H1 (cell line): ENCODE results near the gene FOXO6. TPM values are rescaled to one million over a fixed set of nuclear protein-coding genes. Genes with fewer than 3 reads are reported as not detected.

Experiments used
- CBX5 ChIP-seq: fragments of 300-800, 300-1000 bp; sonication (generic); IDR thresholded peaks from 2 replicates; pipeline ENCODE4 v1.7.1; 2016; ENCODE audit warnings: antibody characterized with exemption, low read length, low read depth
- CHD1 ChIP-seq: IDR thresholded peaks from 2 replicates; pipeline ENCODE4 v1.6.1; 2012; ENCODE audit warnings: low read depth, low read length, improper control_type of control experiment
- CTCF ChIP-seq, 3 experiments: IDR thresholded peaks; 1 replicate in 2 of 3; 2 replicates in 1 of 3; pipeline versions ENCODE4 v1.5.1 to v1.6.1; 2011; ENCODE audit warnings: low read length in 3 of 3, mild to moderate bottlenecking in 3 of 3, inconsistent platforms in 2 of 3, low read depth in 1 of 3, moderate library complexity in 1 of 3; ENCODE audit not compliant: insufficient read depth in 1 of 3; ENCODE audit errors: control extremely low read depth in 1 of 3
- NANOG ChIP-seq: IDR thresholded peaks from 2 replicates; pipeline ENCODE4 v1.6.1; 2011; ENCODE audit warnings: low read length, low read depth, mild to moderate bottlenecking, inconsistent platforms; ENCODE audit not compliant: insufficient read depth, poor library complexity, severe bottlenecking
- POU5F1 ChIP-seq: IDR thresholded peaks from 2 replicates; pipeline ENCODE4 v1.6.1; 2011; ENCODE audit warnings: low read depth, mild to moderate bottlenecking, low read length, moderate library complexity
- RFX5 ChIP-seq: IDR thresholded peaks from 2 replicates; pipeline ENCODE4 v1.6.1; 2011; ENCODE audit warnings: low read depth, low read length, improper control_type of control experiment, borderline replicate concordance
- SIX5 ChIP-seq: IDR thresholded peaks from 2 replicates; pipeline ENCODE4 v1.6.1; 2011; ENCODE audit warnings: mild to moderate bottlenecking, low read depth, low read length
- polyA plus RNA-seq, 7 experiments: library from polyadenylated mRNA; depleted of rRNA in 3 of 7; stranded (reverse) in 5 of 7; unstranded in 2 of 7; fragments of >200 nt in 5 of 7; fragments of 200-250 nt in 2 of 7; gene quantifications; 1 replicate in 5 of 7; 2 replicates in 1 of 7; 4 replicates in 1 of 7; pipeline versions ENCODE4 v1.2.1 to v1.2.3, GENCODE V29; 2011 to 2013; ENCODE audit warnings: missing spikeins in 2 of 7, mixed read lengths in 2 of 7
- total RNA-seq: library from RNA; stranded (reverse); fragmentation: NEBNext Ultra II Directional; extraction: Animal tissue kit (Norgen Biotek cat#: 25700); gene quantifications from 2 replicates; pipeline ENCODE4 v1.2.1, GENCODE V29; 2021

FOXO6 gene
- total and polyA plus RNA-seq, 2 of the 8 experiments (the other 6 are each of a cell fraction or from before 2014, with no cell fraction given) = 0.59 to 3.0 TPM

GRCh38 chr1:41328780-41329640, 32.2 kb upstream of the FOXO6 start (continued):
- TF ChIP-seq CTCF (IDR thresholded peaks at IDR 0.05; ENCODE audit: control extremely low read depth in 1 of 3, insufficient read depth in 1 of 3, low read depth in 1 of 3, low read length in 3 of 3) (no peak), CHD1 (no peak), NANOG (no peak), POU5F1 (no peak), SIX5 (no peak), CBX5 (no peak), RFX5 (no peak)
- TF ChIP-seq, all 59 proteins: peak for 0
